ENCODE measurements around the gene APOL1.

APOL1 gene

DNA sequence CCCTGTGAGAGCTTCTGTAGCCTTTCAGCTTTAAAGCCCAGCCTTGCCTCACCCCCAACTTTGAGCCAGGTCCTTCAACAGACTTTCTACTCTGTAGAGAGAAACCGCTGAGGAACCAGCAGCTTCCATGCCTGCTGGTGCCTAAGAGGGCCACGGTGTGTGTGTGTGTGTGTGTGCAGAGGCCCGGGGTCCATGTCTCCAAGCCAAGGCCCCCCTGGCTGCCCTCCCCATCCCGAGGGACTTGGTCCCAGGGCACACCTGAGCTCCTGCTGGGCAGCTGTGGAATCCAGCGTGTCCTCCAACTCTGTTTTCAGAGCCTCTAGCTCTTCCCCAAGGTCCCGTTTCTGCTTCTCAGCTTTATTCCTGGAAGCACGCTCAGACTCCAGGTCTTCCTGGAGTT lies 42.3 kb downstream of the APOL1 start:
- DNase-seq, result no peak

DNA sequence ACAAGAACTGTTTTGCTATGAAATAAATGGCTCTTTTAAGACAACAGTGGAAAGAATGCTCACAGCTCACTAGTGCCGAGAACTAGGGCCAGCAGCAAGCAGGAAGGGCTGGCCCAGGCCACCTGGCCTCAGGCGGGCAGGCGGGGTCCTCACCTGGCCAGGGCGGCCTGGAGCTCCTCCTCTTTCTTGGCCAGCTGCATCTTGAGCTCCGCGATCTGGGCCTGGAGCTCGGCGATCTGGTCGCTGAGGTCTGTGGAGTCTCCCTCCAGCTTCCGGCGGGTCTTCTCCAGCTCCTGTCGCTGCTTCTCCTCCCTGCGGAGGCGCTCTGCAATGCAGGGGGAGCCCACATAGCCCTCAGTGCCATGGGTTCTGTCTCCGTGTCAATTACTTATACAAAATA lies 43.8 kb downstream of the APOL1 start:
- DNase-seq, result no peak

GRCh38 chr22:36297568-36297967 lies 44.6 kb downstream of the APOL1 start:
- DNase-seq, result no peak

DNA sequence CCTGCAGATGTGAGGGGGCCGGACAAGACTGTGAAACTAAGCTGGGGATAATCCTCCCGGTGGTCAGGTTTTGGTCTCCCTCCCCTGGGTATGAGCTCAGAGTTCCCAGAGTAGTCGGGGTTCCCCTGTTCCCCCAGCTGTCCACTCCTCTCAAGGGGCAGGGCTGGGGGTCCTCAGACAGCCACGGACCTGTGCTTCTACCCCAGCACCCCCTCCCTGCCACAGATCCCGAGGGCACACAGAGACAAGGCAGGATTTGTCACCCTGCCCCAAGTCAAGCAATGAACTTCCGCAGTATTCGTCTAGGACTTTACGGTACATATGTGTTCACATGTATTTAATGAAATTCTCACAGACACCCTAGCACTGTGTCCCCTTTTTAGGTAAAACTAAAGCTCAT lies 45.2 kb downstream of the APOL1 start:
- no peak for DNase-seq

DNA sequence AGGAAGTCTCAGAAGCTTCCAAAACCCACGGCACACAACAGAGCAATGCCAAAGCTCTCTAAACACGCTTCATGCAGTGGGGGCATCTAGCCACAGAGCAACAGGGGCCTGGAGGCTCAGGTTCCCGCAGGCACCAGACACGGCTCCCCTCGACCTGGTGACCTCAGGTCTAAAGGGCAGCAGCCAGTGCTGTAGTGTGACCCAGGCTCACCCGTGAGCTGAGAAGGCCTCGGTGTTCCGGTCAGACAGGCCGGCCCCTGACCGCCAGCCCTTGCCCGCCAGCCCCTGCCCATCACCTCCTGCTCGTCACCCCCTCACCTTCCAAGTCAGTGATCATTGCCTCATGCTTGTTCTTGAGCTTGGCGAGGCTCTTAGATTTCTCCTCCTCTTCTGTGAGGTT lies 45.7 kb downstream of the APOL1 start:
- DNase-seq, result no peak

DNA sequence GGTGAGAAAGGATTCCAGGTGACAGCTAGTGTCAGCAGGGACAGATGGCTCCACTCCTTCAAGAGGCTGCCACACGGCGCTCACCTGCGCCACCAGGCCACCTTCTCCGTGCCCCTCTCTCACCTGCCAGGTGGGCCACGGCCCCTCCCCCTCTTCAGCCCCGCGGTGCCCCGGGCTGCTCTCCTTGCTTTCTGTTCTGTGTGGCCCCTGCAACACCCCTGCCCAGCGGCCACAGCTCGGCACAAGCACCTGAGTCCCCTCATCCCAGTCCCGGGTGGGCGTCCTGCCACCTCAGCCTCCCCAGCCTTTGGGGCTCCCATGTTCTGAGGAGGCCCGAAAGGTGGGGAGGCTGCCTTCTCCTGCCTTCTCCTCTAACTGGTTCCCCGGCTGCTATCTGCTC lies 46.4 kb downstream of the APOL1 start:
- no peak for DNase-seq

DNA sequence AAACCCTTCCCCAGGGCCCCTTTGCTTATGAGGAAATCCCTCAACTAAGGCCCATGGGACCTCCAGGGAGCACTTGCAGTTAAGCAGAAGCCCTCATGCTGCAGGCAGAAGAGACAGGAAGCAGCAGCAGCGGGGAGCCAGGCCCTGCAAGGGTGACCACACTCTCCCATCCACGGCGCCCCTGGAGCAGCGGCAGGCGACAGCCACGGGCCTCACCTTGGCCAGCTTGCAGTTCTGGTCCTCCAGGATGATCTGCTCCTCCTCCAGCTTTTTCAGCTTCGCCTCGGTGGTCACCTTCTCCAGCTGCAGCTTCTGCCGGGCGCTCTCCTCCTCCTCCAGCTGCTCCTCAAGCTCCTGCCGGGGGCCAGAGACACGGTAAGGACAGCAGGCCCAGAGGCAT lies 47.0 kb downstream of the APOL1 start:
- DNase-seq, result no peak

DNA sequence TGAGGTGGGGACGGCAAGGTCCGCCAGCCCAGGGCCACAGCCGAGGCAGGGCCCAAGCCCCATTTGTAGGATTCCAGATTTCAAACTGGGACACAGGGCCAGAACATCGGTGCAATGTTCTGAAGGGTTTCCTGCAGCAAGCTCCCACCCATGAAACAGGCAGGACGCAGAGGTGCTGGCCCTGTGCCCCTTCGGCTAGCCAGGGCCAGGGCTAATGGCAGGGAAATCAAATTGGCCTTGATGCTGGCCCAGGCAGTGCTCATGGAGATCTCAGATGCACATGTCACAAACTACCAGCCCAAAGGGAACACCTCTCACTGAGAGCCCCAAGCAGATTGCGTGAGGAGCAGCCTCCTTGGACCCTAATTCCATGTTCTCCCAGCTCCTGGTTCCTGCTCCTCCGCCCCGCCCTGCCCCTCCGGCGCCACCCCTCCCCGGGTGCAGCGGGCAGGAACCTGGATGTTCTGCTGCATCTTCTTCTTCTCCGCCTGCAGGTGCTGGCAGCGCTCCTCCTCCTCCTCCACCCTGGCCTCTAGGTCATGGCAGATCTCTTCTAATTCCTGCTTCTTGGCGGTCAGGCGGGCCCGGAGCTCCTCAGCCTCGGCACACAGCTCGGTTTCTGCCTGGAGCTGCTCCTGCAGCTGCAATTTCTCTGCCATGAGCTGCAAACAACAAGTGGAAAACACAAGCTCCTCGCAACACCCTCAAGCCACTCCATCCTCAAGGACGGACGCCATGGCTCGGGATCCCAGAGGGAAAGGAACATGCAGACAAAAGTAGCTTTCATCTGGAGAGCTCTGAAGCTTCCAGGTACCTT lies 47.7 kb downstream of the APOL1 start:
- no peak for DNase-seq

GRCh38 chr22:36301384-36301828 lies 48.5 kb downstream of the APOL1 start:
- peak; percentile 33 for DNase-seq

- DNase-seq, result no peak
Observed at GRCh38 chr22:36301851-36302250, 48.9 kb downstream of the APOL1 start.

DNA sequence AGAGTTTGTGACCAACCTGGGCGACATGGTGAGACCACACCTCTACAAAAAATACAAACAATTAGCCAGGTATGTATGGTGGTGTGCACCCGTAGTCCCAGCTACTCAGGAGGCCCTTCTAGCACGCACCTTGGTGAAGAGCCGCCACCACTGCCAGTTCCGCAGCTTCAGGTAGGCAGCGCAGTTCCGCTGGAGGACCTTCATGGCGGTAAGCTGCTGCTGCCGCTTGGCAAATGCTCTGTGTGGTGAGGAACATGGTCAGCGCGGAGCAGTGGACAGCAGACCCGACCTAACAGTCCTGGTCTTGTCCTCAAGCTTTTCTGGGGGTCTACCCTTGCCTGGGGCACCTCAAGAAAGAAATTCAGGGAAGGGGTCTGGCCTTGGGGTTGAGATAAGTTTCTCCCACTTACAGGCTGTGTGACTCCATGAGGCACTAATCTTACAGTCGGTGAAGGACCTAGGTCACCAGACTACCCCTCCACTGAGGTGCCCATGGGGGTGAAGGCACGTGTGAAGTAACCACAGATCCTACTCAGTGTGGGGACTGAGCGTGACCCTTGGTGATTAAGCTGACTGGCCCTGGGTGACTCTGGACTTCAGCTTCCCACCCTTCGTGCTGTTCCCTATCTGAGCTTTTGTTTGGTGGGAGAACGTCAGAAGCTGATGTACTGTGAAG lies 49.6 kb downstream of the APOL1 start:
- no peak for DNase-seq

DNA sequence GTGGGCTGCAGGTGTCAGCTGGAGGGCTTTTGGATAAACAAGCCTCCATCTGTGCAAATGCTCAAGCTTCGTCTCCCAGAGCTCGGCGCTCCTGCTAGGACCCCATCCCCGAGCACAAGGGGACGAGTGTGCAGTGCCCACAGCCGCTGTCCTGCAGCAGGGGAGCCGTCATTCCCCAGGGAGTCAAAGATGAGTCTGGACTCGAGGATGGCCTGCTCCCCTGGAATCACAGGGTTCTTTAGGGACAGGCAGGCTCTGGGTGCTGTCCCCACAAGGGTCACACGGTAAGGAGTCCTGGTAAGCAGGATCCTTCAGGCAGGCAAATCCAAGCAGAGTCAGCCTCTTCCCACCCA lies 50.2 kb downstream of the APOL1 start:
- no peak for DNase-seq

GRCh38 chr22:36303874-36304273 lies 50.9 kb downstream of the APOL1 start:
- DNase-seq, result no peak

GRCh38 chr22:36304429-36304828 lies 51.5 kb downstream of the APOL1 start:
- DNase-seq, result no peak

GRCh38 chr22:36305813-36306212 lies 52.9 kb downstream of the APOL1 start:
- no peak for DNase-seq

DNA sequence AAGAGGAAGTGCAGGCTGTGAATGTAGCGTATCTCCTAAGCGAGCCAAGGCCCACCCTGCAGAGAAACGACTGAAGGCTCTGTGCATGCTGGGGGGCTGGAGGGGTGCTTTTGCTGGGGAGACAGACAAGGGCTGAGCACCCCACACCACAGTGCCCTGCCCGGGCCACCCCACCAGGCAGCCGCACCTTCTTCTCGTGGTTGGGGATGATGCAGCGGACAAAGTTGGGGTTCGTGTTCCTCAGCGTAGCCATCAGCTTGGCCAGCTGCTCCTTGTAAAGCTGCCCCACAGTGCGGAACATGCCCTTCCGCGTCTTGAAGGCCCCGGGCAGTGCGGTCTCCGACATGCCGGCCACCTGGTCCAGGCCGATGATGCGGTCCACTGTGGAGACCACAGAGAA lies 53.3 kb downstream of the APOL1 start:
- no peak for DNase-seq

GRCh38 chr22:36308880-36309279 lies 55.9 kb downstream of the APOL1 start:
- no peak for DNase-seq

GRCh38 chr22:36311386-36312085 lies 58.6 kb downstream of the APOL1 start:
- DNase-seq, result no peak

- DNase-seq, result no peak
Observed at GRCh38 chr22:36315325-36315724, 62.4 kb downstream of the APOL1 start.

- no peak for DNase-seq
Observed at GRCh38 chr22:36316419-36316818, 63.5 kb downstream of the APOL1 start.

Data from NCI-H1694 treated with DMSO at 0.1 percent for 48 hours (cell line).